Measurements from ENCODE around the gene KMT2C.

- no peak for TF ChIP-seq EZH2 (IDR thresholded peaks at IDR 0.05; ENCODE audit: insufficient read depth, poor library complexity, severe bottlenecking)
- TF ChIP-seq EZH2phosphoT487 (IDR thresholded peaks at IDR 0.05; ENCODE audit: insufficient read depth, low read depth), result no peak
Measured at GRCh38 chr7:152107945-152108344, 327.9 kb downstream of the KMT2C start.
